Dendritic cell treated with granulocyte-macrophage colony-stimulating factor and Interleukin-4, amounts not matched to agents 40 ng/mL and 50 ng/mL, for 4 days (primary cell): ENCODE measurements around the gene SLTM.

Experiments used
- H3K27ac Mint-ChIP-seq: one replicate; pipeline ENCODE4 v1.8.0; 2022; ENCODE audit warnings: mild to moderate bottlenecking, mixed read lengths
- H3K27me3 Mint-ChIP-seq: one replicate; pipeline ENCODE4 v1.8.0; 2022; ENCODE audit warnings: mild to moderate bottlenecking, mixed read lengths
- H3K36me3 Mint-ChIP-seq: one replicate; pipeline ENCODE4 v1.8.0; 2022; ENCODE audit warnings: low read depth, mixed read lengths
- H3K4me1 Mint-ChIP-seq: one replicate; pipeline ENCODE4 v1.8.0; 2022; ENCODE audit warnings: low read depth, mixed read lengths
- H3K4me3 Mint-ChIP-seq: one replicate; pipeline ENCODE4 v1.8.0; 2022; ENCODE audit warnings: mild to moderate bottlenecking, moderate library complexity, mixed read lengths
- H3K9me3 Mint-ChIP-seq: one replicate; pipeline ENCODE4 v1.8.0; 2022; ENCODE audit warnings: mixed read lengths
- intact Hi-C: fragments of 100-400 bp; cut with micrococcal nuclease; formaldehyde crosslinking; loops from one replicate; pipeline ENCODE4 v1.15.0; 2022

Gene SLTM

DNA sequence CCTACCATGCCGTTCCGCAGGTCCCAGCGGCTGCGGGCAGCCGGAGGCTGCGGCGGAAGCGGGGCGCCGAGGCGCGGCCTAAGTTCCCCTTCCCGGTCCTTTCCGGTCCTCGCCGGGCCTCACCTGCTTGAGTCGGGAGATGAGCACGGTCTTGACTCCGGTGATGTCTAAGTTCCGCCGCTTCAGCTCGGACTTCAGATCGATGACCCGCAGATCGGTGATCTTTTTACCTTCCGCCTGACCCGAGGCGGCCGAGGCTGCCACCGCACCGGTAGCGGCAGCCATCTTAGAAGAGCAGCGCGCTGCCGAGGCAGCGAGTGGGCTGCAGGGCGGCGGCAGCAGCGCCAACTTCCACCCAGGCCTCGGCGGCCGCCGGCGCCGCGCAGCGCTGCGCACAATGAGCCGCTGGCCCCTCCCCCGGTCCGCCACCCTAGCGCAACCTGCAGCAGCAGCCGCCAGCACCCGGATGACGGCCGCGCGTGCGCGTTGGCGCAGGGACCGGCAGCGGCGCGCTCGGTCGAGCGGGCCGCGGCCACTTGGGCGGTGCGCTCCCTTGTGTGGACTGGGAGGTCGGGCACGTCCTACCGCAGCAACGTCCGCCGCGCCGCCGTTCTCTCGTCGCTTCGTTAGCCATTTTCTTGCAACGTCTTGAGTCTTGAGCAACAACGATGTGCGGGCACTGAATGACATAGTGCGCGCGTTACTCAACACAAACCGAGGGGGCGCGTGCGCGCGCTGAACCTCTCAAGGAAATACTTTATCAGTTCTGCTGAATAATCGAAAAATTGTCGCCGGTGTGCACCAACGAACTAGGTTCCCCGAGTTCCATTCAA is at the start of gene SLTM:
Gene SLTM (minus strand): TSS at position 399 of the 833 bp plus-strand sequence. CDS start 114 bp downstream, at position 285.
- peak within 1 kb of the TSS; percentile 99 for H3K27ac Mint-ChIP-seq
- intact Hi-C loops: loop anchor here (2.0 to 5.0 kb wide), 3 partner anchors 54 to 174 kb away; partner anchors contain the start of genes CCNB2, MINDY2 and RNF111
- no peaks in the 10 kb centered on the region for H3K9me3 Mint-ChIP-seq
- peaks cover 22% of the 10 kb centered on the region for H3K36me3 Mint-ChIP-seq
- no peaks in the 10 kb centered on the region for H3K4me1 Mint-ChIP-seq
- peak within 1 kb of the TSS; percentile 96 for H3K4me3 Mint-ChIP-seq
- H3K27me3 Mint-ChIP-seq: no peaks in the 10 kb centered on the region

DNA sequence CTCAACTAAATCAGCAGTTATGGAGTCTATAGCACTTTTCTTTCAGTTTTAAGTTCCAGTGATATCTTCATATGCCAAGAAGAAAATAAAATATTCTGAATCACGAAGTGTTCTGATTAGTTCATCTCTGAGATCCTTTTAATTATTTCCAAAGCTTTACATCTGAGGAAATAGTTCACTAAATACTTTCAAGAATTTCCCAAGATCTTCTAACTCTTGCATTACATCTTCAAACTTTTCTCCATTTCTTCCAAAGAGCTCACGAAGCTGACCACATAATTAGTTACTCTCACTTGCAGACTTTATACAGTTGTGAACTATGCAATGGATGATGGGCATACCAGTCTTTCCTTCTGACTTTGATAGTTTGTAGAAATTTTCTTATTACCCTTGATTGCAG is 49.8 kb upstream of the SLTM start:
- Mint-ChIP-seq H3K4me1 (peaks cover 59% of the 10 kb centered on the region), H3K4me3 (no peak overlapping the region), H3K36me3 (peaks cover 9% of the 10 kb centered on the region), H3K27me3 (no peaks in the 10 kb centered on the region), H3K27ac (no peak overlapping the region), H3K9me3 (no peaks in the 10 kb centered on the region)
- intact Hi-C loops: loop anchor here (10.0 kb wide), 2 partner anchors 122 to 512 kb away; partner anchors contain the start of gene CCNB2

DNA sequence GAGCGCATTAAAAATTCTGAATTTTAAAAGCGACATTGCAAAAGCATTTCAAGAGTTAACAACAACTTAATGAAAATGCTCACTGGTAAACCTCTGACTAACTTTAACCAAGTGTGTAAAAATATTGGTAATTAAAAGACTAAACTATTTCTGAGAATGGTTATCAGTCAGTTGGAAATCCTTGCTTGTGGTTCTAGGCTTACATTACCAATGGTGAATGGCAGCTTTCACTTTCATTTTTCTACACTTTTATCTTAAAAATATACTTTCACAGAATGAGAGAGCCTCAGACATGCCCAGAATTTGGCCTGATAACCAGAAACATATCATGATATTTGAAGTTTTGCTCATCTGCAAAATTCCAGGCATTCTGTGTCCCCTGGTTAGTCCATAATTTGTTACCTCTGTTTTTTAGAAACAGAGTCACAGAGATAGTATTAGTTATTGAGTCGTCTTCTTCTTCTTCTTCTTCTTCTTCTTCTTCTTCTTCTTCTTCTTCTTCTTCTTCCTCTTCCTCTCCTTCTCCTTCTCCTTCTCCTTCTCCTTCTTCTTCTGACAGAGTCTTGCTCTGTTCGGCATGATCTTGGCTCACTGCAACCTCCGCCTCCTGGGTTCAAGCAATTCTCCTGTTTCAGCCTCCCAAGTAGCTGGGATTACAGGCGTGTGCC is 48.5 kb upstream of the SLTM start:
- Mint-ChIP-seq H3K27me3 (no peaks in the 10 kb centered on the region), H3K4me1 (peaks cover 68% of the 10 kb centered on the region), H3K9me3 (no peaks in the 10 kb centered on the region), H3K4me3 (peak overlapping the region; percentile 47), H3K27ac (peak overlapping the region; percentile 60), H3K36me3 (no peaks in the 10 kb centered on the region)
- intact Hi-C loops: loop anchor here (2.0 to 10.0 kb wide), 3 partner anchors 123 to 513 kb away; partner anchors contain the start of gene CCNB2

GRCh38 chr15:58980351-58980939 is 47.0 kb upstream of the SLTM start:
- Mint-ChIP-seq H3K4me3 (no peak overlapping the region), H3K27me3 (no peaks in the 10 kb centered on the region), H3K27ac (no peak overlapping the region), H3K36me3 (no peaks in the 10 kb centered on the region), H3K4me1 (peaks cover 68% of the 10 kb centered on the region), H3K9me3 (no peaks in the 10 kb centered on the region)
- intact Hi-C loops: loop anchor here (2.0 to 10.0 kb wide), 3 partner anchors 124 to 514 kb away; partner anchors contain the start of gene CCNB2

- intact Hi-C loops: no loop called here
- H3K36me3 Mint-ChIP-seq: no peaks in the 10 kb centered on the region
- peaks cover 3% of the 10 kb centered on the region for H3K27me3 Mint-ChIP-seq
- no peak overlapping the region for H3K4me3 Mint-ChIP-seq
- peak overlapping the region; percentile 45 for H3K27ac Mint-ChIP-seq
- peaks cover 68% of the 10 kb centered on the region for H3K4me1 Mint-ChIP-seq
- H3K9me3 Mint-ChIP-seq: no peaks in the 10 kb centered on the region
Measured at GRCh38 chr15:58977887-58978286, 44.4 kb upstream of the SLTM start.

DNA sequence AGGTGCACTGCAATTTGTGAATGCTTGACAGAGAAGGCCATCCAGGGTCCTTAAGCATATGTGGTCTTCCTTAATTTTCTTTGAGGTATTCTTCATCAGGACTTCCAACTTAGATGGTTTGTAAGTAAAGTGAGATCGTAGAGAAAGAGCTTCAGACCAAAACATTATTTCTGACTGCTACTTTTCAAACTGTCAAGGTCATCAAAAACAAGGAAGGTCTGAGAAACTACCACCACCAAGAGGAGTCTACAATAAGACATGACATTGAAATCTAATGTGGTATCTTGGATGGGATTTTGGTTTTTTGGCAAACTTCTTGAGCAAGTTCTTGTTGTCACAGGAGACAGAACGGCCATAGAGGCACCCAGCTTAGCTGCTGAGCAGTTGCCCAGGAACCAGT is 34.0 kb upstream of the SLTM start:
- Mint-ChIP-seq H3K4me3 (no peak overlapping the region), H3K36me3 (no peaks in the 10 kb centered on the region), H3K9me3 (no peaks in the 10 kb centered on the region), H3K27me3 (peaks cover 6% of the 10 kb centered on the region), H3K4me1 (no peaks in the 10 kb centered on the region), H3K27ac (no peak overlapping the region)
- intact Hi-C loops: no loop called here

DNA sequence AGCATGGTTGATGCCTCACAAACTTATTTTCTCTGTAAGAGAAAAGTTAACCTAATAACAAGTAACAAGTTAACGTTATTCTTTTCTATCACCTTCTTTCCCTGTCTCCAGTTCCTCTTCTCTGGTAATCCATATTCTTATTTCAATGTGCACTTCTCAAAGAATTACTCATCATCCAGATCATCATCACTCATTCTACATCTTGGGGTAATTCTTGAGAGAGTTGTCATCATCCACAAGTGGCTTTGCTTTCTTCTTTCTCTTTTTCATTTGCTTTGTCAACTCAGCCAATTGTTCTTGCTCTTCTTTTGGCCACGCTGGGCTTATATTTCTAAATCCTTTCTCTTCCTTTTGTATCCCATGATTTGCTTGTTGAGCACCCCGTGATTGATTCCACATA is 33.2 kb upstream of the SLTM start:
- intact Hi-C loops: no loop called here
- no peak overlapping the region for H3K27ac Mint-ChIP-seq

DNA sequence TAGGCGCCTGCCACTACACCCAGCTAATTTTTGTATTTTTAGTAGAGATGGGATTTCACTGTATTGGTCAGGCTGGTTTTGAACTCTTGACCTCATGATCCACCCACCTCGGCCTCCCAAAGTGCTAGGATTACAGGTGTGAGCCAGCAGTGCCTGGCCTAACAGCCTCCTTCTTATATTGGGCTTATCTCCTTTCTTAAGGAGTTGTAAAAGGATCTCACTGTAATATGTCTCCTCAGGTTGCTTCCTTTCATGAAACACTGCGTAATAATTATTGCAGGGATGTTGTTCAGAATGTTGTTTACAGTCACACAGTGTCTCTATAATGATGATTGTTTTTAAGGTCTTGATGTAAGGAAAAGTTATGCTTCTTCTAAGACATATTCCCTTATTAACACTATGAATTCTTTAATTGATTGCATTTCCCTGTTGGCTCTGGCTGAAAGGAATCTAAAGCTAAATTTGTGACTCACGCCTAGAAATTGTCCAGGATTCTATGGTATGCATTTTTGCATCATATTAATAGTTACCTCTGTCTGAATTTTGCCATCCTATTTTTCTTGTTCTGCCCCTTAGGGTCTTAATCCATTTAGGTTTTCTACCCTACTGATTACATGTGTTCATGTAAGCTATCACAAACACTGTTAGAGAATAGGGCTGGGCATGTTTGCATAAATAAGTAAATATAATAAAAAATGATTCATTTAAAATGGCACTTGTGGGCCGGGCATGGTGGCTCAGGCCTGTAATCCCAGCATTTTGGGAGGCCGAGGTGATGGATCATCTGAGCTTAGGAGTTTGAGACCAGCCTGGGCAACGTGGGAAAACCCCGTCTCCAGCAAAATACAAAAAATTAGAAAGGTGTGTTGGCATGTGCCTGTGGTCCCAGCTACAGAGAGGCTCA is 29.4 kb upstream of the SLTM start:
- H3K27me3 Mint-ChIP-seq: no peaks in the 10 kb centered on the region
- no peaks in the 10 kb centered on the region for H3K36me3 Mint-ChIP-seq
- no peaks in the 10 kb centered on the region for H3K9me3 Mint-ChIP-seq
- H3K27ac Mint-ChIP-seq: no peak overlapping the region
- intact Hi-C loops: no loop called here
- H3K4me1 Mint-ChIP-seq: no peaks in the 10 kb centered on the region
- H3K4me3 Mint-ChIP-seq: no peak overlapping the region

More for the DNA sequence above, 33.2 kb upstream of the SLTM start:
- peaks cover 2% of the 10 kb centered on the region for H3K27me3 Mint-ChIP-seq
- no peaks in the 10 kb centered on the region for H3K4me1 Mint-ChIP-seq
- no peaks in the 10 kb centered on the region for H3K9me3 Mint-ChIP-seq
- no peaks in the 10 kb centered on the region for H3K36me3 Mint-ChIP-seq
- no peak overlapping the region for H3K4me3 Mint-ChIP-seq

- no peaks in the 10 kb centered on the region for H3K27me3 Mint-ChIP-seq
- no peaks in the 10 kb centered on the region for H3K36me3 Mint-ChIP-seq
- no peaks in the 10 kb centered on the region for H3K9me3 Mint-ChIP-seq
- peaks cover 5% of the 10 kb centered on the region for H3K4me1 Mint-ChIP-seq
- intact Hi-C loops: no loop called here
- H3K27ac Mint-ChIP-seq: no peak overlapping the region
- no peak overlapping the region for H3K4me3 Mint-ChIP-seq
Measured at GRCh38 chr15:58962136-58962535, 28.7 kb upstream of the SLTM start.

DNA sequence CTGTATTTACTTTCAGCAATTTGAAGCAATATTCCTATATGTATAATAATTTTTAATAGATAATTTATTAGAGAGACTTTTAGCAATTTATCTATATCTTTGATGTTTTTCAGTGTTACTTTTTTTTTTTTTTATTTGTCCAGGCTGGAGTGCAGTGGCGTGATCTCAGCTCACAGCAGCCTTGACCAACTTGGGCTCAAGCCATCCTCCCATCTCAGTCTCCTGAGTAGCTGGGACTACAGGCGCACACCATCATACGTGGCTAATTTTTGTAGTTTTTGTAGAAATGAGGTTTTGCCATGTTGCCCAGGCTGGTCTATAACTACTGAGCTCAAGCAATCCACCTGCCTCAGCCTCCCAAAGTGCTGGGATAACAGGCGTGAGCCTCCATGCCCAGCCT is 25.3 kb upstream of the SLTM start:
- no peaks in the 10 kb centered on the region for H3K27me3 Mint-ChIP-seq
- H3K36me3 Mint-ChIP-seq: no peaks in the 10 kb centered on the region

DNA sequence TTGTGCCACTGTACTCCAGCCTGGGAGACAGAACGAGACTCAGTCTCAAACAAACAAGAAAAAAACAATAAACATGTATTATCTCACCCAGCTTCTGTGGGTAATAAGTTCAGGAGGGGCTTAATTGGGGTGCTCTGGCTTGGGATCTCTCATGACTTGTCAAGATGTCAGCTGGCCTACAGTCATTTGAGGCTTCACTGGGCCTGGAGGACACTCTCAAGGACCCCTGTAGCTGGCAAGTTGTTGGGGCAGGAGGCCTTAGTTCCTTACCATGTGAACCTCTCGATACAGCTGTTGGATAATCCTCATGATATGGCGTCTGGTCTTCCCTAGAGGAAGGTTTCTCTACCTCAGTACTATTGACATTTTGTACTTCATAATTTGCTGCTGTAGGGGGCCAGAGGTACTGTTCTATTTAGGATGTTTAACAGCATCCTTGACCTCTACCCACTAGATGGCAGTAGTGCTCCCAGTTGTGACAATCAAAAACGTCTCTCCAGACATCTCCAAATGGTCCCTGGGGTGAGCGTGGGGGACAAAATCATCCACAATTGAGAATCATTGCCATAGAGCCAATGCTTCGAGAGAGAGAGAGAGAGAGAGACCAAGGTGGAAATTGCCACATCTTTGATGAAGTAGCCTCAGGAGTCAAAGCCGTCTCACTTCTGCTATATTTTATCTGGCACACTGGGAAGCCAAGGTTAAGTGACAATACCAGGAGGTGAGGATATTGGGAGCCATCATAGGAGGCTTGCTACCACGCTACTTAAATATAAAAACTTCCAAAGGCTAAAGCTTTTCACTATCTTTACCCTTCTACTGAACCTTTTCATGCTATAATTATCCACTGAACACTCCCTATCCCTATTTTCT is 23.9 kb upstream of the SLTM start:
- intact Hi-C loops: loop anchor here (10.0 kb wide), 1 partner anchor 537 kb away; no protein-coding TSS in a partner anchor
- H3K9me3 Mint-ChIP-seq: no peaks in the 10 kb centered on the region

More for the DNA sequence above, 25.3 kb upstream of the SLTM start:
- intact Hi-C loops: loop anchor here (10.0 kb wide), 1 partner anchor 536 kb away; no protein-coding TSS in a partner anchor
- peaks cover 5% of the 10 kb centered on the region for H3K4me1 Mint-ChIP-seq
- H3K9me3 Mint-ChIP-seq: no peaks in the 10 kb centered on the region
- no peak overlapping the region for H3K27ac Mint-ChIP-seq
- H3K4me3 Mint-ChIP-seq: no peak overlapping the region

GRCh38 chr15:58952751-58953150 is 19.3 kb upstream of the SLTM start:
- H3K27ac Mint-ChIP-seq: no peak overlapping the region
- H3K4me1 Mint-ChIP-seq: peaks cover 19% of the 10 kb centered on the region
- intact Hi-C loops: loop anchor here (10.0 kb wide), 1 partner anchor 542 kb away; no protein-coding TSS in a partner anchor
- H3K27me3 Mint-ChIP-seq: no peaks in the 10 kb centered on the region
- H3K9me3 Mint-ChIP-seq: no peaks in the 10 kb centered on the region
- H3K36me3 Mint-ChIP-seq: no peaks in the 10 kb centered on the region
- no peak overlapping the region for H3K4me3 Mint-ChIP-seq

More for the DNA sequence above, 23.9 kb upstream of the SLTM start:
- H3K27me3 Mint-ChIP-seq: no peaks in the 10 kb centered on the region
- H3K4me3 Mint-ChIP-seq: no peak overlapping the region
- H3K27ac Mint-ChIP-seq: no peak overlapping the region
- H3K4me1 Mint-ChIP-seq: peaks cover 15% of the 10 kb centered on the region
- no peaks in the 10 kb centered on the region for H3K36me3 Mint-ChIP-seq
